ENCODE data around the gene NAALADL2.
A peak's percentile ranks its signal among the peaks of the same experiment; 100 is the strongest.
"Not testable (repeated sequence)": the region's sequence is repeated elsewhere in the genome, so short reads cannot be mapped to it uniquely, and the experiment has no call there.

The NAALADL2 gene

GRCh38 chr3:175807175-175807574, 948.0 kb downstream of the NAALADL2 start:
- Histone ChIP-seq H3K4me3 (ENCODE audit: control insufficient read depth in 1 of 7, extremely low read depth in 1 of 7, insufficient read depth in 4 of 7, low read depth in 2 of 7, low read length in 6 of 7) (no peak overlapping the region), H3K4me1 (ENCODE audit: control extremely low read depth in 1 of 4, control insufficient read depth in 4 of 4, insufficient read depth in 4 of 4, low read length in 3 of 4) (no peaks in the 10 kb centered on the region), H3K36me3 (ENCODE audit: control insufficient read depth in 4 of 4, insufficient read depth in 4 of 4, low read length in 3 of 4) (no peaks in the 10 kb centered on the region), H3K27ac (ENCODE audit: insufficient read depth in 1 of 2, low read depth in 1 of 2, low read length in 2 of 2, poor library complexity in 1 of 2, severe bottlenecking in 2 of 2) (no peak overlapping the region), H3K27me3 (replicated peaks in 2 of 5; ENCODE audit: control insufficient read depth in 4 of 5, insufficient read depth in 5 of 5, low read length in 4 of 5) (no peaks in the 10 kb centered on the region), H3K9me3 (ENCODE audit: control extremely low read depth in 1 of 5, control insufficient read depth in 4 of 5, insufficient read depth in 2 of 5, low read depth in 1 of 5, low read length in 4 of 5) (no peaks in the 10 kb centered on the region)
- ChIA-PET POLR2A (no interaction called here), CTCF (no interaction called here)
- WGBS (ENCODE audit: insufficient coverage), result no CpG with 5 or more reads among the region's 1 CpG
- DNase-seq, result no peak

GRCh38 chr3:175818811-175819464, 959.8 kb downstream of the NAALADL2 start:
- POLR2A ChIA-PET, result no interaction called here
- Histone ChIP-seq H3K27me3 (replicated peaks in 2 of 5; ENCODE audit: control insufficient read depth in 4 of 5, insufficient read depth in 5 of 5, low read length in 4 of 5) (no peaks in the 10 kb centered on the region), H3K9me3 (ENCODE audit: control extremely low read depth in 1 of 5, control insufficient read depth in 4 of 5, insufficient read depth in 2 of 5, low read depth in 1 of 5, low read length in 4 of 5) (peaks cover 0 to 19% (median 8%) of the 10 kb centered on the region in 5 experiments), H3K36me3 (ENCODE audit: control insufficient read depth in 4 of 4, insufficient read depth in 4 of 4, low read length in 3 of 4) (no peaks in the 10 kb centered on the region), H3K4me3 (ENCODE audit: control insufficient read depth in 1 of 7, extremely low read depth in 1 of 7, insufficient read depth in 4 of 7, low read depth in 2 of 7, low read length in 6 of 7) (no peak overlapping the region), H3K27ac (ENCODE audit: insufficient read depth in 1 of 2, low read depth in 1 of 2, low read length in 2 of 2, poor library complexity in 1 of 2, severe bottlenecking in 2 of 2) (no peak overlapping the region), H3K4me1 (ENCODE audit: control extremely low read depth in 1 of 4, control insufficient read depth in 4 of 4, insufficient read depth in 4 of 4, low read length in 3 of 4) (no peaks in the 10 kb centered on the region)
- 96% methylated on average over 3 of the region's 3 CpGs for WGBS (ENCODE audit: insufficient coverage)
- CTCF ChIA-PET, result no interaction called here
- DNase-seq, result peak in 2 of 3 donors; percentile 4 to 24

- H3K36me3 ChIP-seq (ENCODE audit: control insufficient read depth in 4 of 4, insufficient read depth in 4 of 4, low read length in 3 of 4); H3K27me3 ChIP-seq (replicated peaks in 2 of 5; ENCODE audit: control insufficient read depth in 4 of 5, insufficient read depth in 5 of 5, low read length in 4 of 5); CTCF ChIA-PET; H3K4me1 ChIP-seq (ENCODE audit: control extremely low read depth in 1 of 4, control insufficient read depth in 4 of 4, insufficient read depth in 4 of 4, low read length in 3 of 4); H3K4me3 ChIP-seq (ENCODE audit: control insufficient read depth in 1 of 7, extremely low read depth in 1 of 7, insufficient read depth in 4 of 7, low read depth in 2 of 7, low read length in 6 of 7); DNase-seq; H3K27ac ChIP-seq (ENCODE audit: insufficient read depth in 1 of 2, low read depth in 1 of 2, low read length in 2 of 2, poor library complexity in 1 of 2, severe bottlenecking in 2 of 2); POLR2A ChIA-PET: not testable (repeated sequence)
- 98% methylated on average over 5 of the region's 7 CpGs for WGBS (ENCODE audit: insufficient coverage)
- H3K9me3 ChIP-seq (ENCODE audit: control extremely low read depth in 1 of 5, control insufficient read depth in 4 of 5, insufficient read depth in 2 of 5, low read depth in 1 of 5, low read length in 4 of 5), result peaks cover 0 to 16% (median 7%) of the 10 kb centered on the region in 5 experiments
Measured at GRCh38 chr3:175822766-175823491, 963.8 kb downstream of the NAALADL2 start.

- H3K9me3 ChIP-seq (ENCODE audit: control extremely low read depth in 1 of 5, control insufficient read depth in 4 of 5, insufficient read depth in 2 of 5, low read depth in 1 of 5, low read length in 4 of 5); CTCF ChIA-PET; POLR2A ChIA-PET; H3K36me3 ChIP-seq (ENCODE audit: control insufficient read depth in 4 of 4, insufficient read depth in 4 of 4, low read length in 3 of 4); H3K27me3 ChIP-seq (replicated peaks in 2 of 5; ENCODE audit: control insufficient read depth in 4 of 5, insufficient read depth in 5 of 5, low read length in 4 of 5); H3K4me3 ChIP-seq (ENCODE audit: control insufficient read depth in 1 of 7, extremely low read depth in 1 of 7, insufficient read depth in 4 of 7, low read depth in 2 of 7, low read length in 6 of 7); H3K27ac ChIP-seq (ENCODE audit: insufficient read depth in 1 of 2, low read depth in 1 of 2, low read length in 2 of 2, poor library complexity in 1 of 2, severe bottlenecking in 2 of 2); DNase-seq; H3K4me1 ChIP-seq (ENCODE audit: control extremely low read depth in 1 of 4, control insufficient read depth in 4 of 4, insufficient read depth in 4 of 4, low read length in 3 of 4): not testable (repeated sequence)
- WGBS (ENCODE audit: insufficient coverage), result 97% methylated on average over 3 of the region's 6 CpGs
Measured at GRCh38 chr3:175825016-175825580, 966.0 kb downstream of the NAALADL2 start.

GRCh38 chr3:175826759-175827158, 967.6 kb downstream of the NAALADL2 start:
- CTCF ChIA-PET, result no interaction called here
- no peak overlapping the region for H3K4me3 ChIP-seq (ENCODE audit: control insufficient read depth in 1 of 7, extremely low read depth in 1 of 7, insufficient read depth in 4 of 7, low read depth in 2 of 7, low read length in 6 of 7)
- no peaks in the 10 kb centered on the region for H3K4me1 ChIP-seq (ENCODE audit: control extremely low read depth in 1 of 4, control insufficient read depth in 4 of 4, insufficient read depth in 4 of 4, low read length in 3 of 4)
- H3K9me3 ChIP-seq (ENCODE audit: control extremely low read depth in 1 of 5, control insufficient read depth in 4 of 5, insufficient read depth in 2 of 5, low read depth in 1 of 5, low read length in 4 of 5), result no peaks in the 10 kb centered on the region
- no CpG with 5 or more reads among the region's 2 CpGs for WGBS (ENCODE audit: insufficient coverage)
- no peak for DNase-seq
- POLR2A ChIA-PET, result no interaction called here
- H3K27ac ChIP-seq (ENCODE audit: insufficient read depth in 1 of 2, low read depth in 1 of 2, low read length in 2 of 2, poor library complexity in 1 of 2, severe bottlenecking in 2 of 2), result no peak overlapping the region
- H3K27me3 ChIP-seq (replicated peaks in 2 of 5; ENCODE audit: control insufficient read depth in 4 of 5, insufficient read depth in 5 of 5, low read length in 4 of 5), result no peaks in the 10 kb centered on the region
- H3K36me3 ChIP-seq (ENCODE audit: control insufficient read depth in 4 of 4, insufficient read depth in 4 of 4, low read length in 3 of 4), result no peaks in the 10 kb centered on the region

GRCh38 chr3:175829809-175830208, 970.7 kb downstream of the NAALADL2 start:
- H3K27ac ChIP-seq (ENCODE audit: insufficient read depth in 1 of 2, low read depth in 1 of 2, low read length in 2 of 2, poor library complexity in 1 of 2, severe bottlenecking in 2 of 2); H3K4me3 ChIP-seq (ENCODE audit: control insufficient read depth in 1 of 7, extremely low read depth in 1 of 7, insufficient read depth in 4 of 7, low read depth in 2 of 7, low read length in 6 of 7); POLR2A ChIA-PET; DNase-seq; H3K9me3 ChIP-seq (ENCODE audit: control extremely low read depth in 1 of 5, control insufficient read depth in 4 of 5, insufficient read depth in 2 of 5, low read depth in 1 of 5, low read length in 4 of 5); CTCF ChIA-PET; H3K27me3 ChIP-seq (replicated peaks in 2 of 5; ENCODE audit: control insufficient read depth in 4 of 5, insufficient read depth in 5 of 5, low read length in 4 of 5); H3K36me3 ChIP-seq (ENCODE audit: control insufficient read depth in 4 of 4, insufficient read depth in 4 of 4, low read length in 3 of 4); H3K4me1 ChIP-seq (ENCODE audit: control extremely low read depth in 1 of 4, control insufficient read depth in 4 of 4, insufficient read depth in 4 of 4, low read length in 3 of 4): not testable (repeated sequence)
- 99% methylated on average over 6 of the region's 8 CpGs for WGBS (ENCODE audit: insufficient coverage)

GRCh38 chr3:175835763-175836162, 976.6 kb downstream of the NAALADL2 start:
- H3K9me3 ChIP-seq (ENCODE audit: control extremely low read depth in 1 of 5, control insufficient read depth in 4 of 5, insufficient read depth in 2 of 5, low read depth in 1 of 5, low read length in 4 of 5); H3K27ac ChIP-seq (ENCODE audit: insufficient read depth in 1 of 2, low read depth in 1 of 2, low read length in 2 of 2, poor library complexity in 1 of 2, severe bottlenecking in 2 of 2); H3K4me1 ChIP-seq (ENCODE audit: control extremely low read depth in 1 of 4, control insufficient read depth in 4 of 4, insufficient read depth in 4 of 4, low read length in 3 of 4); H3K4me3 ChIP-seq (ENCODE audit: control insufficient read depth in 1 of 7, extremely low read depth in 1 of 7, insufficient read depth in 4 of 7, low read depth in 2 of 7, low read length in 6 of 7); CTCF ChIA-PET; H3K27me3 ChIP-seq (replicated peaks in 2 of 5; ENCODE audit: control insufficient read depth in 4 of 5, insufficient read depth in 5 of 5, low read length in 4 of 5); DNase-seq; H3K36me3 ChIP-seq (ENCODE audit: control insufficient read depth in 4 of 4, insufficient read depth in 4 of 4, low read length in 3 of 4); POLR2A ChIA-PET: not testable (repeated sequence)
- WGBS (ENCODE audit: insufficient coverage), result 100% methylated on average over 3 of the region's 6 CpGs

Measured in common myeloid progenitor, CD34-positive (primary cell).